Measurements from ENCODE around the gene DPH5. TPM values are rescaled to one million over a fixed set of nuclear protein-coding genes. Genes with fewer than 3 reads are reported as not detected.
"Not testable (repeated sequence)": the region's sequence is repeated elsewhere in the genome, so short reads cannot be mapped to it uniquely, and the experiment has no call there.

The DPH5 gene
- total RNA-seq, 1 donor from 2014 or later, result 31.9 TPM

DNA sequence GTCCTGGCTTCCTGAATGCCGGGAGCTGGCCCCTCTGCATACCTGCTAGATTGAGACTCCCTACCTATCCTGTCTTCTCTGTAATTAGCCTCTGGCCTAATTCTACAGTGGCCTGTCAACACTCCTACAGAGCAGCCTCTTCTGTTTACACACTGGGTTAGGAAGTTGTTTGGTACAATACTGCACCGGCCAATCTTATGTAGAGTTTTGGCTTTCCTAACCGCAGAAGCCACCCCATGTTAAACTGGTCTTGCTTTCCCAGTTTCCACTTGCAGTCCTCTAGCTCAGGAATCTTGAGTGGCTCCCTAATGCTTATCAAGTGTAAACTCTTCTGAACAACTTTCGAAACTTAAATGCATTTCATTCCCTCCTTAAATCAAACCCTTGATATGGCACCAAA, 42.8 kb downstream of the DPH5 start:
- DNase-seq, result no peak

DNA sequence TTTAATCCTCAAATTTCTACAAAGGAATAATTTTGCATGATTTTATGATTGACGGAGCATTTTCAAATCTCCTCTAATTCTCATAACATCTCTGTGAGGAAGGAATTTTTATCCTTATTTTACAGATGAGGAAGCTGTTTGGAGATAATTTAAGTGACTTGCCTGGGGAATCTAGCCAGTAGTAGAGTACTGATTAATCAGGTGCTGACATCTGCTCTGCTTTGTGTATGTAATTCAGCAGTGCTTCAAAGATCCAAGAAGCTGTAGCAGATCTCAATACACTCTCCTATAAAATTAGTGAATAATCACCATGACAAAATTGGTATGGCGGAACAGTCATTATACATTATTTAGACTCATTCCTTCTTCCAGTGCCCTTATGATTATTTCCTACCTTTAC, 46.0 kb downstream of the DPH5 start:
- DNase-seq, result no peak

DNA sequence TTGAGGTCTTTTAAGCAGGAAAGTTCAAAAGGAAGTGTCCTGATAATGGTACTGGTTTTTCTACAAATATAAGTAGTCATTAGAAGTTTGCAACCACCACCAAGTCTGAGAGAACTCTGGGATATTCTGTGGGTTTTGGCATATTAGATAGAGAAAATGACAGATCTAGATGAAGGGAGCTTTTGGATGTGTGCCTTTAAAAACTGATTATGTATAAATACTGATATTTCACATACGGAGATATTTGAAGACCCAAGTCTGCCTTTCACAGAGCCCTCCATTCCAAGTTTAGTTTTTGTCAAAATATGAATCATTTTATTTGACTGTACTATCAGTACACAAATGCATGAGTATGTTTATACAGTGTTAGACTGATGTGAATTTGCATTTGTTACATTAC, 48.6 kb downstream of the DPH5 start:
- no peak for DNase-seq

DNA sequence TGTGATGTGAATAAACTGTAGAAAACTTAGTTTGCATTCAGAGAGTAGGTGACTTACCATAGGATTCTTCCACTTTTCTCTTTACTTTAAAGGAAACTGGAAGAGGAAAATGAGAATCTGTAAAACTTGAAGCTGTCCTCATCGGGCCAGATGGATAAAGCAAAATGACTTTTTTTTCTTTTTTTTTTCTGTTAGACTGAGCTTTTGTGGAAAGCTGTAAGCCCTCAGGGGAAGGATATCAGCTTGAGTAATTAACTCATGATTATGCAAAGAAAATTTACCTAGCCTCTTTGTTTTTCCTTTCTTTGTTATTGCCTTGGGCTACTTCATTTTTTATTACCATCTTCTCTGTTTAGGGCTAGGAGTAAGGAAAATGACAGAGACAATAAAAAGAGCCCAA, 53.4 kb downstream of the DPH5 start:
- DNase-seq, result no peak

- no peak for DNase-seq
These were observed 54.6 kb downstream of the DPH5 start for GRCh38 chr1:100971021-100971420.

DNA sequence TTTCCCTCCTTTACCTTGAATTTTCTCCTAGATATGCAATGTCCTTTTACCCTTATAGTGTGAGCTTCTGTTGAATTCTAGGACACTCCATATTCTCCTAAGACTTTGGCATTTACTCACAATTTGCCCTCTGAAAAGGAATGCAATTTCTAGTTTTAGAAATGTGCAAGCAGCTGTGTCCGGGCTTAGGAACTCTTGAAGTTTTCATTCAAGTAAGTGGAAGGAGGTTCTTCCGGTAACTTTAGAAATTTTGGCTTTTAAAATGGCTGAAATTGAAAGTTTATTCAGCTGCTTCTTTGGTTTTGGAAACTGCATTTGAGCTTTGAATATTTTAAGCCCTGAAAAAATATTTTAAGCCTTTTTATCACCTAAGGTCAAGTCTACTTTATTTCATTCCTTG, 56.3 kb downstream of the DPH5 start:
- peak; percentile 43 for DNase-seq

DNA sequence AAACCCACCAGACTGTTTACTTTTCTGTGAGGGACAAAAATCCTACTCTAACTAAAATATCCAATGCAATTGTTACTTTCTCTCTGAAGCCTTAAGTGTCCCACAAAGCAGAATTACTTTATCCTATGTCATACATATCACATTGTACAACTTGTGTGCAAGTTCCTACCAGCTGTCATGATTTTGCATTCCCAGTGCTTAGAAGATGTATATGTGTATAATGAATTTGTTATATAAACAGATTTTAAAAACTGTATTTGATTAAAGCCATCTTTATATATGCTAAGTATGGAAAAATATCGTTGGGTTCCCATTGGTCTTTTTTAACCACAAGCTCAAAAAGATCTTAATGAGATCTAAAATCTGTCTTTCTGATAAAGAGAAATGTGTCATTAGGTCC, 57.0 kb downstream of the DPH5 start:
- no peak for DNase-seq

DNA sequence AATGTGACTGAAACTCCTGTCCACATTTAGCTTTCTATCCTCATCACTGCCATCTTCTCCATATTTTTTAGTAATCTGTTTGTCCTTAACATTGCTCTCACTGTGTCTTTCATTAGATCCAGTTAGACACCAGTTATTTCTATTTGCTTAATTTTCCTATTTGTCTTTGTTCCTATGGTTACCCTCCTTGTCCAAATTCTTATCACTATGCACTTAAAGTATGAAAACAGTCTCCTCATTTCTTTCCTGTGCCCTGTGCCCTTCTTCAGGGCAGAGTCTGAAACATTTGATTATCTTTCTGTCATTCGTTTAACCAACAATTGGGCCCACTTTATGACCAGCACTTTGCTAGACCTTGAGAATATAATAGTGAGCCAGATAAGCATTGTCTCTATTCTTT, 65.5 kb downstream of the DPH5 start:
- no peak for DNase-seq

GRCh38 chr1:100959502-100960060, 66.0 kb downstream of the DPH5 start:
- DNase-seq, result no peak

DNA sequence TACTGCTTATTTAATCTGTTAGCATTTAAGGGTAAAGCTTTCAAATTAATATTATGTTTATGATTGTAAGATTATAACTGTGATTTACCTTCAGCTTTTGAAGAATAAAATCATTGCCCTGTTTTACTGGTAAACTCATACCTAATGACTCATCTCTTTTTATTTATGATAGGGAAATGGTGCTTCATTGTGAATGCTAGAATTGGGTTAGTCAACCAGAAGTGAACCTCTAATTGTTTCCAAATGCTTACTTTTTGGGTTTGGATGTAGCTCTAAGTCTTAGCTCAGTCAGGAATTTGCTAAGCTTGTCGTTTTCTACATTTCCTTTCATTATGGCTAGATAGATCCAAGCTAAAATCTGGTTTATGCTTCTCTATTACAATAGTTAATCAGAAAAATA, 70.3 kb downstream of the DPH5 start:
- peak; percentile 65 for DNase-seq

DNA sequence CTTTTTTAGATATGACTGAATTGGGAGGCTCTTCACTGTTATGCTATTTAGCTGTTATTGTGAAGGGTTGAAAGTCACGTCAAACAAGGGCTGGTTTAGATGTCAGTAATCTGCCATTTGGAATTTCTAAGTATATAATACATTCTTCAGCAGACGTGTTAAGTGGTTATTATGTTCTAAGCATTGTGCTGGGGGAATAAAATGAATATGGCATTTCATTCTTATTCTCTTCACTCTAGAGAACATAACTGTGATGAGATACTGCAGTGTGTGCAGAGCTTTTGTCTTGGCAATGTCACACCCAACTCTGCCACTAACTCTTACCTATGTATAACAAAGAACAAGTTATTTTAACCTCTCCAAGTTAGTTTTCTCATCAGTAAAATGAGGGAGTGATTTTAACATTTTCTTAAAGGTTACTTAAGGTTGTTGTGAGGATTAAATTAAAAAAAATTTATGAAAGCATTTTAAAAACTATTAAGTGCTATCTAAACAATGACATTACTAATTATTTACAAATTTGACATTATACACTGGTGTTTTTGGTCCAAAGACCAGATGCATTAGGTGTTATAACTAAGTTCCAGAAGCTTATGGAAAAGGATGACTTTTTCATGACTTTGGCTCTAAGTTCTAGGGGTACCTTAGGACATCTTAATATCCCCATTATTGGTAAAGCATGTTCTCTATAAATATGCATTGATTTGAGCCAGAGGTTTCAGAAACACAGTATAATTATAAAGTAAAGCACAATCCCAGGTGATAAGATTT, 71.4 kb downstream of the DPH5 start:
- DNase-seq, result no peak

DNA sequence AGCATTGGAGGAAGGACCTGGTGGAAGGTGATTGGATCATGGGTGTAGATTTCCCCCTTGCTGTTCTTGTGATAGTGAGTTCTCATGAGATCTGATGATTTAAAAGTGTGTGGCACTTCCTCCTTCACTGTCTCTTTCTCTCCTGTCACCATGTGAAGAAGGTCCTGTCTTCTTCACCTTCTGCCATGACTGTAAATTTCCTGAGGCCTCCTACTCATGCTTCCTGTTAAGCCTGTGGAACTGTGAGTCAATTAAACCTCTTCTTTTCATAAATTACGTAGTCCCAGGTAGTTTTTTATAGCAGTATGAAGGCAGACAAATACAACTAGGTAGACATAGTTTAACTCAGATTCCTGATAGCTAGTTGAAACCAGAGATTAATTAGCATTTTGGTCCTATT, 72.6 kb downstream of the DPH5 start:
- DNase-seq, result not testable (repeated sequence)

DNA sequence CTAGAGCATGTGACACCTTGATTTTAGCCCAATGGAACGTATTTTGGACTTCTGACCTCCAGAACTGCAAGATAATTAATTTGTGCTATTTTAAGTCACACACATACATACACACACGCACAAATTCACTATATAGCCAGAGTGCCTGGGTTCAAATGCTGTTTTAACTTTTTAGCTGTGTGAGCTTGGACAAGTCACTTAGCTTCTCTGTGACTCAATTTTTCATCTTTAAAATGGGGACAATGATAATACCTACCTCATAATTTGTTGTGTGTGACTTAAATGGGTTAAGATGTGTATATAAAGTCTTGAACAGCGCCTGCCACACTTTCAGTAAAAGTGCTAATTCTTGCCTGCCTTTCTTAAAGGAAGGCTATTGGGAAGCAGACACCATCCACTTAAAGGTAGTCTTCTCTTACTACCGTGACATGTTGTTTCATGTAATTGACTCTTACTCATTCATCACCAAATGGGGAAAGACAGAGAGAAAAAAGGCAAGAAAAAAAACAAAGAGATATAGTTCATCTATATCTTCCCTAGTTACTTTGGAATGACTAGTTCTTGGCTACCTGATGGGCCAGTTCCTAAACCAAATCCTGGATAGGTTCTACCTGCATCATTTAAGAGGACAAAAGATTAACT, 73.4 kb downstream of the DPH5 start:
- DNase-seq, result no peak

GRCh38 chr1:100950781-100951180, 74.8 kb downstream of the DPH5 start:
- peak; percentile 68 for DNase-seq

GRCh38 chr1:100950337-100950736, 75.2 kb downstream of the DPH5 start:
- DNase-seq, result no peak

DNA sequence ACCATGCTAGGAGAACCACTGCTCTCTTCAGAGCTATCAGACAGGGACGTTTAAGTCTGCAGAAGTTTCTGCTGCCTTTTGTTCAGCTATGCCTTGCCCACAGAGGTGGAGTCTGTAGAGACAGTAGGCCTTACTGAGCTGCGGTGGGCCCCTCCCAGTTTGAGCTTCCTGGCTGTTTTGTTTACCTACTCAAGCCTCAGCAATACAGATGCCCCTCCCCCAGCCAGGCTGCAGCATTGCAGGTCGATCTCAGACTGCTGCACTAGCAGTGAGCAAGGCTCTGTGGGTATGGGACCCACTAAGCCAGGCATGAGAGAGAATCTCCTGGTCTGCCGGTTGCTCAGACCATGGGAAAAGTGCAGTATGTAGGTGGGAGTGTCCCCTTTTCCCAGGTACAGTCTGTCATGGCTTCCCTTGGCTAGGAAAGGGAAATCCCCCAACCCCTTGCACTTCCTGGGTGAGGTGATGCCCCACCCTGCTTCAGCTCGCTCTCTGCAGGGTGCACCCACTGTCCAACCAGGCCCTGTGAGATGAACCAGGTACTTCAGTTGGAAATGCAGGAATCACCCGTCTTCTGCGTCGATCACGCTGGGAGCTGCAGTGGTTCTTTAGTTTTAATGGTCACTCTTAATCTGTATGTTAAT, 75.9 kb downstream of the DPH5 start:
- not testable (repeated sequence) for DNase-seq

- not testable (repeated sequence) for DNase-seq
These were observed 76.7 kb downstream of the DPH5 start for GRCh38 chr1:100948721-100949405.

DNA sequence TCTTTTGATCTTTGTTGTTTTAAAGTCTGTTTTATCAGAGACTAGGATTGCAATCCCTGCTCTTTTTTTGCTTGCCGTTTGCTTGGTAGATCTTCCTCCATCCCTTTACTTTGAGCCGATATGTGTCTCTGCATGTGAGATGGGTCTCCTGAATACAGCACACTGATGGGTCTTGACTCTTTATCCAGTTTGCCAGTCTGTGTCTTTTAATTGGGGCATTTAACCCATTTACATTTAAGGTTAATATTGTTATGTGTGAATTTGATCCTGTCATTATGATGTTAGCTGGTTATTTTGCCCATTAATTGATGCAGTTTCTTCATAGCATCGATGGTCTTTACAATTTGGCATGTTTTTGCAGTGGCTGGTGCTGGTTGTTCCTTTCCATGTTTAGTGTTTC, 77.8 kb downstream of the DPH5 start:
- DNase-seq, result not testable (repeated sequence)

DNA sequence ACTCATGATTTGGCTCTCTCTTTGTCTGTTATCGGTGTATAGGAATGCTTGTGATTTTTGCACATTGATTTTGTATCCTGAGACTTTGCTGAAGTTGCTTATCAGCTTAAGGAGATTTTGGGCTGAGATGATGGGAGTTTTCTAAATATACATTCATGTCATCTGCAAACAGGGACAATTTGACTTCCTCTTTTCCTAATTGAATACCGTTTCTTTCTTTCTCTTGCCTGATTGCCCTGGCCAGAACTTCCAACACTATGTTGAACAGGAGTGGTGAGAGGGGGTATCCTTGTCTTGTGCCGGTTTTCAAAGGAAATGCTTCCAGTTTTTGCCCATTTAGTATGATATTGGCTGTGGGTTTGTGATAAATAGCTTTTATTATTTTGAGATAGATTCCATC, 79.5 kb downstream of the DPH5 start:
- DNase-seq, result not testable (repeated sequence)

- DNase-seq, result no peak
These were observed 82.1 kb downstream of the DPH5 start for GRCh38 chr1:100943533-100943932.

GRCh38 chr1:100942304-100943046, 83.1 kb downstream of the DPH5 start:
- no peak for DNase-seq

Data from tongue (tissue), 2 donors.